Epidermal melanocyte (primary cell): Measurements from ENCODE around the gene SCN8A.
"Not testable (repeated sequence)": the region's sequence is repeated elsewhere in the genome, so short reads cannot be mapped to it uniquely, and the experiment has no call there.

ENCODE experiments used
- DNase-seq: peaks from one replicate; pipeline ENCODE4 v3.0.0; 2011; ENCODE audit warnings: low spot score; ENCODE audit not compliant: insufficient read length

SCN8A gene

DNA sequence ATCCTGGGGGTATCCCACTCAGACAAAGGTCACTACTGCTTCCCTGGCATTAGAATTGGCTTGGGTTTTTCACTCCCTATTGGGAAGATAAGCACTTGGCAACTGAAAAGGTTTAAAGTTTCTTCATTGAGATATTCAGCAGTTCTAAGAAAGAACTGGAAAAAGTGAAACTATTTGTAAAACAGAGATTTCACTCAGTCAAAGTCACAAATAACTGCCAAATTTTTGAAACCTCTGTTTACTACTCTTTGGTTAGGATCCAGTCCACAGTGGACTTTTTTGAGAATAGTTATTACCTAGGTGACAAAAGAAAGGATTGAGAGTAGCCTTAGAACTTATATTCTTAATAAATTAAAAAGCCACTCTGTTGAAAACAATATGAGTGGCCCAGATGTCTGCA, 172.7 kb downstream of the SCN8A start:
- no peak for DNase-seq

DNA sequence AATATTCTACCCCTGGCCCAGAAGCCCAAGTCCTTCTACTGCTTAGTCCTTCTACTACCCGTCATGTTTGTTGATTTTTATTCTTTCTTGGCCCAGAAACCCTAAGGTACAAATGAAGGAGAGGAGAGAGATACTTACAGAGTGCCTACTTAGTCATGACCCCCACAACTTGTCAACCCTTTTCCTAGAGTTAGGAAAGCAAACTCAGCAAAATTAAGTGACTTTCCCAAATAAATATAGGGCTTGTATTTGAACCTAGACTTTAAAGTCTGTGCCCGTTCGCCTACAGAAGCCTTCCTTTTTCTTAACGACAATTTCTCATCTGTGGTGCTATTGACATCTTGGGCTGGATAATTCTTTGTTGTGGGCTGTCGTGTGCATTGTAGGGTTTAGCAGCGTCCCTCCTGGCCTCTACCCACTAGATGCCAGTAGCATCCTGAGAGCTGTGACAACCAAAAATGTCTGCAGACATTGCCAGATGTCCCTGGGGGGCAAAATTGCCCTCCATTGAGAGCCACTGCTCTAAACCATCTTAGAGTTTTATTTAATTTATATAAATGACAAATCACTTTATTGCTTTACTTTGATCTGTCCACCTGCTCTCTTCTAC, 175.1 kb downstream of the SCN8A start:
- DNase-seq = no peak

DNA sequence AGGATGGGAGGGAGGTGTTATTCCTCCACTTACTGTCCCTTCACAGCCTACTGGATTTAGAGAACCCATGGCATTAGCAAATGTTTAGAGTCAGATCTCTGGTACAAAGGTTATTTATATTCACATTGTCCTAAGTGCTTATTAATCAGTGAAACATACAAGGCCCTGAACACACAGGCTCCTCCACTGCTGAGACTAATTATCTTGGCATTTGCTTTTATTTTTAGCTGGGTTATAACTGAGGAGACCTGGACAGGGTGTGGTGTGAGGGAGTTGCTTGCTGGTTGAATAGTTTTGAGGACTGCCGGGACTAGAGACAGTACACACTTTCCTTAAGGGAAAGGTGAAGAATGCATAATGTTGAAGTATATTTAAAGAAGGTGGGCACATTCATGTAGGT, 180.0 kb downstream of the SCN8A start:
- DNase-seq = no peak

DNA sequence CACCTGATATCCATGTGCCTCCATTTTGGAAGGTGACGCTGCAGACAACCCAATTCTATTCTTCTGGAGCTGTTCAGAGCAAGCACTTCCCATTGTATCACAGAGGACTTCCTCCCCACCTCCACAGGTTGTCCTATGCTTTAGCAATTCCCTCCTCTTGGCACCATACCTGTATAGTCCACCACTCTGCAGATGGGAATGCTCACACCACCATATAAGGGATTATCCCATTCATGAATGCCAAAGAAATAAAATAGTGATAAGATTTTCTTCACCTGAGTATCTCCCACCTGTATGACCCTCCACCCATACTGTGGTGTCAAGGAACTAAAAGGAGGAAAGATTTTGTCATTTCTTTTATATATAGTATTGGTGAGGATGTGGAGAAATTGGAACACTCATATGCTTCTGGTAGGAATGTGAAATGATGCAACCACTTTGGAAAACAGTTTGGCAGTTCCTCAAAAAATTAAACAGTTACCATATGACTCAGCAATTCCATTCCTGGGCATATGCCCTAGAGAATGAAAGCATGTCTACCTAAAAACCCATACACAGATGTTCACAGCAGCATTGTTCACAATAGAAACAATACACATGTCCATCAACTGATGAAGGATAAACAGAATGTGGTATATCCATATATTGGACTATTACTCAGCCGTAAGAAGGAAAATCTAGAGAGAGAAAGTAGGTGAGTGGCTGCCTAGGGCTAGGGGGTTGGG, 182.3 kb downstream of the SCN8A start:
- DNase-seq = no peak

DNA sequence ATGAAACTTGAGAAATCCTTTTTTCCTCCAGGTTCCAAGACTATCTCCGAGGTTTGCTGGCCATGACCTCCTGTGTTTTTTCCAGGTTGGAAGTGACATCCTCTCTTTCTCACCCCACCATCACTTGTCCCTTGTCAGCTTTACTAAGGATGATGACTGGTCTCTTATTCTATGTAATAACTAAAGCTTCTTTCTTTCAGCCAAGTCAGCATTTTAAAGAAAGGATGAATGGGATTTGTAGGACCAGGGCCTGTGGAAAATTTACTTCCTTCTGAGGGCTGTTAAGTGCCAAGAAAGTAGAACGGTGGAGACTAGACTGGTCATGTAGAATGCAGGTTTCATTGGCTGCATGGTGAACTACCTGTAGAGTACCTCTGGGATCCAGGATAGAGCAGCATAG, 183.9 kb downstream of the SCN8A start:
- DNase-seq = no peak

DNA sequence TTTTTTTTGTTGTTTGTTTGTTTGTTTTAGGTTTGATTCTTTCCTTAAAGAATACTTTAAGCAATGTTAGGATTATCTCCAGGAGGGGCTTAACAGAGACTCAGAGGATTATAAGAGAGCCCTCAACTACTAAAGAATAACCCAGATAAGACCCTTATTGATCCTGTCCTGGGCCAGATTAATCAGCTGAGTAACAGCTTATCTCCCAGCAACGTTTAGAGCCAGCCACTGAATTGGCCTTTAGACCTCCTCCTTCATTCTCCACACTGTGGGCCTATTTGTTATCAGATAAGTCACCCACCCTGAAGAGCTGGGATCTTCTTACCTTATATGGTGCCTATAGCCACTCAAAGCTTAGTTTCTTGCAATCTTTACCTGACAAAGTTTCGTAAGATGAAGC, 186.4 kb downstream of the SCN8A start:
- DNase-seq = no peak

DNA sequence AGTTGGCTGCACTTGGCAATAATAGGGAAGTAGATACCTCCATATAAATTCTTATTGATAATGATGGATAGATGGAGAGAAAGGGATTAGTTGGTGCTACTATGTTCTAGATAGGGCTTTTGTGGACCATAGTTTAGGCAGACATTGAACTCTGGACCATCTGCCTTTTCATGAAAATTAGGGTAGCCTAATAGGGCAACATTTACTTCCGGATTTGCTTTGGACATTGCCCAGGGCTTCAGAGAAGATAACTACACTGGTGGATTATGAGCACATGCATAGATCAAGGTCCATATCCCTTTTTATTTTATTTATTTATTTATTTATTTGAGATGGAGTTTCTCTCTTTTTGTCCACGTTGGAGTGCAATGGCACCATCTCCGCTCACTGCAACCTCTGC, 186.9 kb downstream of the SCN8A start:
- no peak for DNase-seq

DNA sequence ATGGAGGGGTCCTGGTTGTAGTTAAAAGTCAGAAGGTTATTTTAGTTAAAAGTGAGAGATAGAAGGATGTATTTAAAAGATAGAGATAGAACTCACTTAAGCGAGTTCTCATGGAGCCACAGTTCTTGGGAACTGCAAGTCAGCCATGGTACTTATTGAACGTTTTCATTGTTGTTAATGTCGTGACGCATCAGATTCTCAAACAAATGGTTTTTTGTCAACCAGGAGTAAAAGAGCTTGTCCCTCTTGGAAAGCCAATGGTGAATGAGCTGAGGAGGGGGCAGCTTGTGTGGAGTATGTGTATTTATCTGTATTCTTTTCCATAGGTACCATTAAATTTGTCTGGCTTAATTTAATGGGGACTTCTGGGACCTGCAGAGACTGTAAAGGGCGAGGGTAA, 188.8 kb downstream of the SCN8A start:
- no peak for DNase-seq

DNA sequence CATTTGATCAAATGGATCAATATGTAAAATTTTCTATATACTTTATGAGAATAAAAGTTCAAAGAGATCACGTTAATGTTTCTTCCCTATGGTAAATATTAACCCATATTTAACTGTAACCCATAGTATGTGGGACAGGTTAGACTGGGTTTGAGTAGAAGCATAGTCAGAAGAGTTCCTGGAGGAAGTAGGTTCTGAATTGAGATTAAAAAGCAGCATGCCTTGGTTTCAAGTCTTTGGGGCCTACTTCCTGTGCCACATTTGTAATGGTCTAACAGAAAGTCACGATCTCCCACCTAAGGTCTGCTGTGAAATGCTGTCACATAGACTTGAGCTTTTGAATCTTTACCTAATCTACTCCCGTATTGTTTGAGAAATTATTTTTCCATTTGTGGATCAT, 193.7 kb downstream of the SCN8A start:
- DNase-seq = no peak

DNA sequence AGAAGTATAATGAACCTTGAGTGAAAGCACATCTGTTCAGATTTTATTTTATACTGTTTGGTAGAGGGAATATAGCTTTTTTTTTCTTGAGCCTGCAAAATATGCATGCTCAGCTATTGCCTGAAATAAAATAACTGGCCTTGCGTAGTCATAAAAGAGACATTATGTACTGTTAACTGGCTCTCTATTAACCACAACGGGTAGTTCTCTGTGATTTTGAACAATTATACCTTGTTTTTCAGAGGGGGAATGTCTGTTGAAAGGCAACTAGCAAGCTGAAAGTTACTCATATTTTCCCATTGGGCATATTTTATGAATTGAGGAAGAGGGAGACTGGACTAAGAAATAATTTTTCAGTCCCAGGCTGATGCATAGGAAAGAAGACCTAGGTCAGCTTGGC, 194.9 kb downstream of the SCN8A start:
- DNase-seq = no peak

DNA sequence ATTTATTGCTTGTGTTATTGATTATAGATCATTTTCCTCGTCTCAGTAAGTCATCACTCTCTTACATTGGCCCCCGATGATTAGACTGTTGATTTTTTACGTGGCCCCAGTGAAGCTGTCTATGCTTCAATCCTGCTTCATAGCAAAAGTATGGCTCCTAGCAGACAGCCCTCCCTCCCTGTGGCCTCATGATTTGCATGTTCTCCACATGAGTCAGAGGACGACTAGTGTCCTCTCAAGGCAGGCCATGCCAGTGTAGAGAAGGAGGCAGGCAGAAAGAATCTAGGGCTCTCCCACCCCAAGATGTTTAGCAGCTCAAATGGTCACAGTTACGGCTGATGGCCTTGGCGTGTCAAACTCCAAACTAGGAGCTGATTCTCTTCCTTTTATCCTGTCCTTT, 197.8 kb downstream of the SCN8A start:
- no peak for DNase-seq

DNA sequence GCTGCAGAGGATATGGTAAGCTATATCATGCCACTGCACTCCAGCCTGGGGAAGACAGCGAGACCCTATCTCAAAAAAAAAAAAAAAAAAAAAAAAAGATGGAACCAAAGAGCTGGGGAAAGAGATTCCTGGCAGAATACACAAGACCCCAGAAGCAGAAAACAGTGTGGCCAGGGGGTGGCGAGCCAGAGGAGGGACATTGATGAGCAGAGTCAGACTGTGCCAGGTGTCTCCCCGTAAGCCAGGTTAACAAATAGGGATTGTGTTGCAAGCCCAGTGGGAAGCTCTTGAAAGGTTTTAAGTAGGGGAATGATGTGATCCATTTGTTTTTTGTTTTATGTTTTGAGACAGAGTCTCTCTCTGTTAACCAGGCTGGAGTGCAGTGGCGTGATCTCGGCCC, 201.4 kb downstream of the SCN8A start:
- no peak for DNase-seq

DNA sequence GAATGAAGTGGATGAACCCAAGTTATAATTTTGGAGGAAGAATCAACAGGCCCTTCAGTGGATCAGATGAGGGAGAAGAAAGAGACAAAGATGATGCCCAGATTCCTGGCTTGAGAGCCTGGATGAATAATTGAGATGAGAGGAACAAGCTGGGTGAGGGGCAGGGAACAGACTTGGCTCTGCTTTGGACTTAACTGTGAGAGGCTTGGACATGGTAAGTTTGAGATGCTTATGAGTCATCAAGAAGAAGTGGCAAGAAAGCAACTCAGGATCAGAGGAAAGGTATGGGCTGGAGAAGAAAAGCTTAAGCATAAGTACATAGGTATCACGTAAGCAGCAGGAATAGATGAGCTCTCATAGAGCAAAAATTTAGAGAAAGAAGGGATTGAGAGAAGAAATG, 202.2 kb downstream of the SCN8A start:
- no peak for DNase-seq

DNA sequence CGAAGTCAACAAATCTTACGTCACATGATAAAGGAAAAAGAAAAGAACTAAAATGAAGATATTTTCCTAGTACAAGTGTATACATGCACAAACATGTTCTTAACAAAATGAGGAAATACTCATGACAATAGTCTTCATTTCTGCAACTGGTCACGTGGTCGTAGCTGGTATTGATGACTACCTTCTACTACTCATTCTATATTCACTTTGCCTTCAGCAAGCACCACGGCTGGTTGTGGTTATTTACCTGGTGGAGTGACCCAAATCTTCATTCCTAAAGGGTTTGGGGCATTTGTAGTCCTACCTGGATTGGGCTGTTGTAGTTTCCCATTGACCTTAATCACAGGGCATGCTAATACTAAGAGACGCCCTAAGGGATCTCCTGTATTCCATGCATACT, 206.3 kb downstream of the SCN8A start:
- DNase-seq = no peak

DNA sequence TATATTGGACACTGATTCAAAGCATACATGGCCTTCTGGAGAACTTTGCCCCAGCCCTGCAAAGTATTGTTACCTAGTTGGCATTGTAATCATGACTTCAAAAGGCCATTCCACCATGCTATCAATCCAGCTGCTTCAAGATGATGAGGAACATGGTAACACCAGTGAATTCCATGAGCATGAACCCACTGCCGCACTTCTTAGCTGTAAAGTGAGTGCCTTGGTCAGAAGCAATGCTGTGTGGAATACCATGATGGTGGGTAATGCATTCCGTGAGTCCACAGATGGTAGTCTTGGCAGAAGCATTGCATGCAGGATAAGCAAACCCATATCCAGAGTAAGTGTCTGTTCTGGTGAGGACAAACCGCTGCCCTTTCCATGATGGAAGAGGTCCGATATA, 207.0 kb downstream of the SCN8A start:
- not testable (repeated sequence) for DNase-seq

DNA sequence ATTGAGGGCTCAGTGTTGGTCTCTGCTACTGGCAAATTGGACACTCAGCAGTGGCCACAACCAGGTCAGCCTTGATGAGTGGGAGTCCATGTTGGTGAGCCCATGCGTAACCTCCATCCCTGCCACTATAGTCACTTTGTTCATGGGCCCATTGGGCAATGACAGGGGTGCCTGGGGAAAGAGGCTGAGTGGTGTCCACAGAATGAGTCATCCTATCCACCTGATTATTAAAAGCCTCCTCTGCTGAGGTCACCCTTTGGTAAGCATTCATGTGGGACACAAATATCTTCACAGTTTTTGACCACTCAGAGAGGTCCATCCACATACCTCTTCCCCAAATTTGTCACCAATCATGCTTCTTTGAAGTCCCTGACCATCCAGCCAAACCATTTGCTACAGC, 207.5 kb downstream of the SCN8A start:
- no peak for DNase-seq

DNA sequence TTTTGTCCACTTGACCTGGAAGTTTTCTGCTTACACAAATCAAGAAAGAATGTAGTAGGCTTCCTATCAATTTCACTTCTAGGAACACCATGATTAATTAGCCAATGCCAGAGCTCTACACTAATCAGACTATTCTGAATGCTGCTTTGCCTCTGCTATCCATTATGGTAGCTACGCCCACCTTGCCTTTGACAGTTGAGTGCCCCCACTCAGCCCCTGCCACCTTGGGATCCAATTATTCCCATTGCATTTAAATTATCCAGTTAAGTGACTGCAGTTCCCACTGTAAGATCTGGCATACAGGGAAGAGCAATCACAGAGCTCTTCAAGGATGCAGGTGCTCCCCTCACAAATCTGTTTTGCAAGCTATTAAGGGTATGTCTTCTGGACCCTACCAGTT, 210.0 kb downstream of the SCN8A start:
- no peak for DNase-seq

DNA sequence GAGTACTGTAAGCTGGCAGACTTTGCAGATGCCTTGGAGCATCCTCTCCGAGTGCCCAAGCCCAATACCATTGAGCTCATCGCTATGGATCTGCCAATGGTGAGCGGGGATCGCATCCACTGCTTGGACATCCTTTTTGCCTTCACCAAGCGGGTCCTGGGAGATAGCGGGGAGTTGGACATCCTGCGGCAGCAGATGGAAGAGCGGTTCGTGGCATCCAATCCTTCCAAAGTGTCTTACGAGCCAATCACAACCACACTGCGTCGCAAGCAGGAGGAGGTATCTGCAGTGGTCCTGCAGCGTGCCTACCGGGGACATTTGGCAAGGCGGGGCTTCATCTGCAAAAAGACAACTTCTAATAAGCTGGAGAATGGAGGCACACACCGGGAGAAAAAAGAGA, 215.9 kb downstream of the SCN8A start:
- DNase-seq = no peak

DNA sequence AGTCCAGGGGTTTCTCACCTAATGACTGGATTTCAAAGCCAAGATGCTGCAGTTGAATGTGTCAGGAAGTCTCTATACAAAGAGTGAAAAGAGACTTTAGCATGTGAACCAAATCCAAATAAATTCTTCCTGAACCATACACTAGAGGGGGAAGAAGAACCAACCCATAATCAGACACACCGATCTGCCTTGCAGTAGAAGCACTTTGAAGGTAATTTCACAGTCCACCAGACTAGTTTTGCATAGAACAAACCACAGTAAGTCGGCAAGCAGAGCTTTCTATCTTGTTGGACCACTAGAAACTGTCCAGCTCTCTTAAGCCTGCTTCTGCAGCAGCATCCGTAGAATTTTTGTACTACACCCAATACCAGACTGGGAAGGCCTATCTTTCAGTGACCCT, 218.2 kb downstream of the SCN8A start:
- DNase-seq = no peak

DNA sequence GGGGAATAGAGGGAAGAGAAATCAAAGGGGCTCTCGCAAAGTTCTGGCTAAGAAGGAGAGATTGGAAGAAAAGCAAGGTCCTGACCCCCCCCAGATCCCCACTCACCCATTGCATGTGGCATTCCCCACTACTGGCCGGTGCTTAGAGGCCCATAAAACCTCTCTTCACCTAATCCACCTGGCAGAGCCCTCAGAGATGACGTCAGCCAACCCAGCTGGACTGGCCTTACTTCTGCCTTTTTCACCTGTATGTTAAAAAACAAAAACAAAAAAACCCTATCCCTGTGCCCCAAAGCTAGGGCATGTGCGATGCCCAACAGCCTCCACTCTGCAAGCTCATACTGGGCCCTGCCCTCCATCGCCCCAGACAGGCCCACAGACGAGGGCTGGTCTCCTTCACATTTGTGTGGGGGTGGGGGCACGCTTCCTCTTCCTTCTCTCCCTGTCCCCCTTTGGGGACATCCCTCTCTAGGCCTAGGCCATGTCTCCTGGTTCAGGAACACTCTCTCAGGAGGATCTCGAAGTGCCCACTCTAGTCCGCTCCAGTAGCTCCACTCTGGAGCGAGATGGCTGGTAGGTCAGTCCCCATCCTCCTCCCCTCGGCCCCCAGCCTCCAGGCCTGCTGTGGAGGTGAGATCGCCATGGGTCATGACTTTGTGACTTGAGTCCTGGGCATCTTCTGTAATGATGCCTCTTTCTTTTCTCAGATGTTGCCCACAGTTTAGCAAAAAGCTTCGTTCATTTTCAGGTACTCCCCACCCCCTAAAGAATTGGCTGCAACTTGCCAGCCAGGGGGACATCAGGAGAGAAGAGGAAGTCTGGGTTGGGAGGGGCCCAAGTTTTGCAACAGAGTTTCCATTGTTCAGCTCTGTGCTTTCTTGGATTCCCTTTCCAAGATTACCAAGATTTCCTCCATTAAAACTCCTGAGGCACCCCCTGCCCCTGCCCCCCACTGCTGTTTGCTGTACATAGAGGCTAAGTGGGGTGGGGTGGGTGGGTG, 220.5 kb downstream of the SCN8A start:
- DNase-seq = no peak

DNA sequence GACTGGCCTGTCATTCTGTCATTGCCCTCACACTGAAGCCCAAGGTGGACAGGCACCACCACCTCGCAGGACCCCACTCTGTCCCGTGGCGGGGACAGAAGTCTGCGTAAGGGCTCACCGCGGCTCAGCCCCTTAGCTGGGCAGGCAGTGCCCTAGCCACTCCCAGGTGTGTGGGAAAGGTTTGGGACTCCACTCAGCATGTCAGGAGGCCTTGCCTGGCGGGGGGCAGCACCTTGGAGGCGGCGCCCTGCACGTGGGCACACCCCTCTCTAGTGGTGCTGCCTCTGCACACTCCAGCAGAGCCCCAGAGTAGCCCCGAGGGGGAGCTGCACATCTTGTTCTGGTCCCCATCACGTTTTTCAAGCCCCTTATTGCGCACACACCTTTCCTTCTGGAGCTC, 221.8 kb downstream of the SCN8A start:
- no peak for DNase-seq

DNA sequence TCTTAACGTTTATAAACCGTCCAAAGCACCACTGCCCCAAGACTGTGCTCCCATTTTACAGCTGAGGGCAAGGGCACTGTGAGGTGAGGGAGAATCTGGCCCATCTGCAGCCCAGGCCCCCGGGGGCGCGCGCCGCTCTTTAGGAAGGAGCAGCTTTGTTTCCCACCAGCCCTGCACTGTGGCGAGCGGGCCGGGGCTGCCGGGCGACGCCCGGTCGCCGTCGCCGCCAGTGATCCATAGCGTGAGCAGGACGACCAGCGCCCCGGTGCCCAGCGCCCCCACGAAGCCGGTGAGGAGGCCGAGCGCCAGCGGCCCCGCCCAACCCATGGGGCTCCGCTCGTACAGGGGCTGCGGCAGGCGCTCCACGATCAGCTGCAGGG, 222.9 kb downstream of the SCN8A start:
- no peak for DNase-seq
